ENCODE measurements around the gene PLPP7. TPM values are rescaled to one million over a fixed set of nuclear protein-coding genes. Genes with fewer than 3 reads are reported as not detected.
"Not testable (repeated sequence)": the region's sequence is repeated elsewhere in the genome, so short reads cannot be mapped to it uniquely, and the experiment has no call there.

PLPP7 gene
- total RNA-seq, 1 donor = 16.3 TPM

- DNase-seq (ENCODE audit: insufficient read length, low spot score, missing footprints) = peak; percentile 95
- no peak overlapping the region for H3K27ac ChIP-seq (ENCODE audit: low read depth, low read length)
These were observed 60.5 kb downstream of the PLPP7 start for GRCh38 chr9:131349881-131350563.

GRCh38 chr9:131356479-131356878 lies 67.0 kb downstream of the PLPP7 start:
- H4K20me1 ChIP-seq (ENCODE audit: insufficient read depth, low read length); H3K36me3 ChIP-seq (ENCODE audit: insufficient read depth, low read length); H3K27ac ChIP-seq (ENCODE audit: low read depth, low read length); H3K4me2 ChIP-seq (ENCODE audit: insufficient read depth, low read length); H2AFZ ChIP-seq (ENCODE audit: low read length); H3K9me3 ChIP-seq (ENCODE audit: low read depth, low read length); H3K27me3 ChIP-seq (ENCODE audit: insufficient read depth, low read length); H3K4me3 ChIP-seq (ENCODE audit: insufficient read depth, low read length); H3K79me2 ChIP-seq (ENCODE audit: insufficient read depth, low read length); H3K4me1 ChIP-seq (ENCODE audit: insufficient read depth, low read length): not testable (repeated sequence)
- peak; percentile 13 for DNase-seq (ENCODE audit: insufficient read length, low spot score, missing footprints)

More at GRCh38 chr9:131349881-131350563, 60.5 kb downstream of the PLPP7 start:
- TF ChIP-seq, protein P1, sequence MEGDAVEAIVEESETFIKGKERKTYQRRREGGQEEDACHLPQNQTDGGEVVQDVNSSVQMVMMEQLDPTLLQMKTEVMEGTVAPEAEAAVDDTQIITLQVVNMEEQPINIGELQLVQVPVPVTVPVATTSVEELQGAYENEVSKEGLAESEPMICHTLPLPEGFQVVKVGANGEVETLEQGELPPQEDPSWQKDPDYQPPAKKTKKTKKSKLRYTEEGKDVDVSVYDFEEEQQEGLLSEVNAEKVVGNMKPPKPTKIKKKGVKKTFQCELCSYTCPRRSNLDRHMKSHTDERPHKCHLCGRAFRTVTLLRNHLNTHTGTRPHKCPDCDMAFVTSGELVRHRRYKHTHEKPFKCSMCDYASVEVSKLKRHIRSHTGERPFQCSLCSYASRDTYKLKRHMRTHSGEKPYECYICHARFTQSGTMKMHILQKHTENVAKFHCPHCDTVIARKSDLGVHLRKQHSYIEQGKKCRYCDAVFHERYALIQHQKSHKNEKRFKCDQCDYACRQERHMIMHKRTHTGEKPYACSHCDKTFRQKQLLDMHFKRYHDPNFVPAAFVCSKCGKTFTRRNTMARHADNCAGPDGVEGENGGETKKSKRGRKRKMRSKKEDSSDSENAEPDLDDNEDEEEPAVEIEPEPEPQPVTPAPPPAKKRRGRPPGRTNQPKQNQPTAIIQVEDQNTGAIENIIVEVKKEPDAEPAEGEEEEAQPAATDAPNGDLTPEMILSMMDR (IDR thresholded peaks at IDR 0.05; ENCODE audit: extremely low read depth, low read depth, low read length) = peak; percentile 82
- Histone ChIP-seq H3K27me3 (ENCODE audit: insufficient read depth, low read length) (no peaks in the 10 kb centered on the region), H3K9me3 (ENCODE audit: low read depth, low read length) (no peaks in the 10 kb centered on the region), H3K4me1 (ENCODE audit: insufficient read depth, low read length) (peaks cover 7% of the 10 kb centered on the region), H3K4me3 (ENCODE audit: insufficient read depth, low read length) (peak overlapping the region; percentile 45), H3K4me2 (ENCODE audit: insufficient read depth, low read length) (peak overlapping the region; percentile 70), H3K36me3 (ENCODE audit: insufficient read depth, low read length) (no peaks in the 10 kb centered on the region), H2AFZ (ENCODE audit: low read length) (peak overlapping the region; percentile 94), H3K79me2 (ENCODE audit: insufficient read depth, low read length) (no peaks in the 10 kb centered on the region), H4K20me1 (ENCODE audit: insufficient read depth, low read length) (no peaks in the 10 kb centered on the region)

DNA sequence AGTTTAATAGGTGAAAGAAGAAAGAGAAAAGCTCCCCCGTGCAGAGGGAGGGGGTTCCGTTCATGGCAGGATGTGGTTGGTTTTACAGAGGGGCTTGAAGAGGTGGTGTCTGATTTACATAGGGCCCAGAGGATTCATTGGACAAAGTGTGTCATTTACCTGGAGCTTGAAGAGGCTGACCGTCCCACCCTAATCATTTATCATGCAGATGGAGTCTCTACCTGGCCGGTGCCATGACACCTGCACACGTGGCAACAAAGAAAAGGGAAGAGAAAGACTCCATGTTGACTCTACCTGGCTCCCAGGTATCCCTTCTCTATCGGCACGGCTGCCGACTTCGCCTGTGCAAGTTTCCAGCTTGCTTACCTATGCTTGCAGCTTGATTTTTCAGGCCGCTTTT lies 69.0 kb downstream of the PLPP7 start:
- no peaks in the 10 kb centered on the region for H4K20me1 ChIP-seq (ENCODE audit: insufficient read depth, low read length)
- H2AFZ ChIP-seq (ENCODE audit: low read length) = no peak overlapping the region
- no peak overlapping the region for H3K4me2 ChIP-seq (ENCODE audit: insufficient read depth, low read length)
- no peaks in the 10 kb centered on the region for H3K27me3 ChIP-seq (ENCODE audit: insufficient read depth, low read length)
- H3K27ac ChIP-seq (ENCODE audit: low read depth, low read length) = no peak overlapping the region
- H3K9me3 ChIP-seq (ENCODE audit: low read depth, low read length) = no peaks in the 10 kb centered on the region
- no peak for DNase-seq (ENCODE audit: insufficient read length, low spot score, missing footprints)
- H3K4me1 ChIP-seq (ENCODE audit: insufficient read depth, low read length) = peaks cover 6% of the 10 kb centered on the region
- no peaks in the 10 kb centered on the region for H3K79me2 ChIP-seq (ENCODE audit: insufficient read depth, low read length)
- no peak overlapping the region for H3K4me3 ChIP-seq (ENCODE audit: insufficient read depth, low read length)
- no peaks in the 10 kb centered on the region for H3K36me3 ChIP-seq (ENCODE audit: insufficient read depth, low read length)
- TF ChIP-seq, protein P1 (IDR thresholded peaks at IDR 0.05; ENCODE audit: extremely low read depth, low read depth, low read length) = no peak

Other genes with a start within 250 kb of the PLPP7 start
- under 0.01 TPM in 1 of 2 replicates, not detected in the other for gene AIF1L, start 193.2 kb upstream of the PLPP7 start, total RNA-seq
- gene NUP214, start 164.1 kb upstream of the PLPP7 start, total RNA-seq = 15.0 and 17.7 TPM in 2 replicates
- gene FAM78A, start 13.2 kb upstream of the PLPP7 start, total RNA-seq = 0.36 and 0.59 TPM in 2 replicates
- 61.6 and 70.9 TPM in 2 replicates for gene PRRC2B, start 104.4 kb downstream of the PLPP7 start, total RNA-seq
- gene POMT1, start 213.2 kb downstream of the PLPP7 start, total RNA-seq = 32.6 and 33.9 TPM in 2 replicates
- 19.5 and 22.4 TPM in 2 replicates for gene UCK1, start 241.5 kb downstream of the PLPP7 start, total RNA-seq